SK-N-SH (cell line): Measurements from ENCODE around the gene HNRNPM. TPM values are rescaled to one million over a fixed set of nuclear protein-coding genes. Genes with fewer than 3 reads are reported as not detected.
A peak's percentile ranks its signal among the peaks of the same experiment; 100 is the strongest.

Experiments used
- CHD2 ChIP-seq: fragments of 150-350 bp; IDR thresholded peaks from 2 replicates; pipeline ENCODE4 v1.6.1; 2018; ENCODE audit warnings: low read length; ENCODE audit not compliant: partially characterized antibody
- FOSL2 ChIP-seq: IDR thresholded peaks from 2 replicates; pipeline ENCODE4 v1.4.0; 2012; ENCODE audit warnings: low read depth, mild to moderate bottlenecking, moderate library complexity, borderline replicate concordance
- MEF2A ChIP-seq: IDR thresholded peaks from 2 replicates; pipeline ENCODE4 v1.4.0; 2012; ENCODE audit warnings: low read depth, borderline replicate concordance
- RCOR1 ChIP-seq: fragments of 150-350 bp; IDR thresholded peaks from 2 replicates; pipeline ENCODE4 v1.6.1; 2017; ENCODE audit warnings: antibody characterized with exemption, low read length
- TCF12 ChIP-seq: IDR thresholded peaks from 2 replicates; pipeline ENCODE4 v1.4.0; 2012
- TEAD4 ChIP-seq: IDR thresholded peaks from 2 replicates; pipeline ENCODE4 v1.4.0; 2012; ENCODE audit warnings: mild to moderate bottlenecking, borderline replicate concordance; ENCODE audit not compliant: insufficient read depth
- YY1 ChIP-seq: IDR thresholded peaks from 2 replicates; pipeline ENCODE4 v1.4.0; 2012; ENCODE audit warnings: low read depth, mild to moderate bottlenecking
- polyA plus RNA-seq, 3 experiments: library from polyadenylated mRNA; depleted of rRNA; stranded (reverse); fragments of >200 nt; gene quantifications; 2 replicates each; pipeline ENCODE4 v1.2.3, GENCODE V29; 2012
- TF ChIP-seq, protein P1 (sequence below): fragments of 150-350 bp; IDR thresholded peaks from 2 replicates; pipeline ENCODE4 v1.6.1; 2017; ENCODE audit warnings: antibody characterized with exemption, low read length, low read depth, borderline replicate concordance
- TF ChIP-seq, protein P2 (sequence below): fragments of 200-600 bp; sonication (generic); IDR thresholded peaks from 2 replicates; pipeline ENCODE4 v1.6.1; 2017; ENCODE audit warnings: antibody characterized with exemption, mild to moderate bottlenecking, moderate library complexity
- TF ChIP-seq, protein P3 (sequence below): IDR thresholded peaks from 2 replicates; pipeline ENCODE4 v1.4.0; 2012; ENCODE audit warnings: low read depth, borderline replicate concordance
- TF ChIP-seq, protein P4 (sequence below): fragments of 150-350 bp; IDR thresholded peaks from 2 replicates; pipeline ENCODE4 v1.6.1; 2016; ENCODE audit warnings: mild to moderate bottlenecking, low read depth, low read length
- TF ChIP-seq, protein P5 (sequence below): IDR thresholded peaks from 2 replicates; pipeline ENCODE4 v1.4.0; 2012; ENCODE audit warnings: low read depth, borderline replicate concordance
- TF ChIP-seq, protein P6 (sequence below): IDR thresholded peaks from 2 replicates; pipeline ENCODE4; 2012
- TF ChIP-seq, protein P7 (sequence below): IDR thresholded peaks from 2 replicates; pipeline ENCODE4 v1.4.0; 2012; ENCODE audit warnings: low read depth

HNRNPM gene
- polyA plus RNA-seq, 1 of the 3 experiments (the other 2 are of a cell fraction): 205 TPM

DNA sequence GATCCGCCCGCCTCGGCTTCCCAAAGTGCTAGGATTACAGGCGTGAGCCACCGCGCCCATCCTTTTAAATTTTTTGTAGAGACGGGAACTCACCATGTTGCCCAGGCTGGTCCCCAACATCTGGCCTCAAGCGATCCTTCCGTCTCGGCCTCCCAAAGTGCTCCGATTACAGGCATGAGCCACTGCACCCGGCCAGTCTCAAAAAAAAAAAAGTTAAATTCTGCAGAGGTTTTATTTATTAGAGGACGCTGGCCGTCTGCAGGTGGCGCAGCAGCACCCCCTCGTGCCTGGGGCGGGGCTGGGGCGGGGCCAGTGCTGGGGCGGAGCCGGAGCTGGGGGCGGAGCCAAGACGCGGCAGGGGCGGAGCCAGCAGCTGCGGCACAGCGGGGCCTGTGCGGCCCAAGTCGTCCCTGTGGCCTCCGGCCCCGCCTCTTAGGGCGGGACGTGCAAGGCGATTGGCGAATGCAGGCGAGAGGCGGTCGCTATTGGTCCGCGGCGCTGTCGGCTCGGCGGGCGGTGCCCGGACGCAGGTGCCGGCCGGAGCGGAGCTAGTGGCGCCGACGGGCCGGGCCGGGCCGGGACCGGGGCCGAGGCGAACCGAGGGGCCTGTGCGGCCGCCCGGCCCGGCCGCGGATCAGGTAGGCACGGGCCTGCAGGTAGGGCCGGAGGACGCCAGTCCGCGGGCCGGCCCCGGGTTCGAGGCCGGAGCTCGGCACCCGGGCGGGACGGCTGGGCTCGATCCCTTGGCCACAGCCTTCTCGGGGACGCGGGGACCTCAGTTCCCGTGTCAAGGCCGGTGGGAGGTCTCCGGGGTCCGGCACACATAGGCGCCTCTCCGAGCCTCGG is 31.8 kb upstream of the HNRNPM start, which contains the start of gene MARCHF2 (continued):
- TF ChIP-seq, protein P1, sequence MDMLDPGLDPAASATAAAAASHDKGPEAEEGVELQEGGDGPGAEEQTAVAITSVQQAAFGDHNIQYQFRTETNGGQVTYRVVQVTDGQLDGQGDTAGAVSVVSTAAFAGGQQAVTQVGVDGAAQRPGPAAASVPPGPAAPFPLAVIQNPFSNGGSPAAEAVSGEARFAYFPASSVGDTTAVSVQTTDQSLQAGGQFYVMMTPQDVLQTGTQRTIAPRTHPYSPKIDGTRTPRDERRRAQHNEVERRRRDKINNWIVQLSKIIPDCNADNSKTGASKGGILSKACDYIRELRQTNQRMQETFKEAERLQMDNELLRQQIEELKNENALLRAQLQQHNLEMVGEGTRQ: no peak
- TF ChIP-seq, protein P2, sequence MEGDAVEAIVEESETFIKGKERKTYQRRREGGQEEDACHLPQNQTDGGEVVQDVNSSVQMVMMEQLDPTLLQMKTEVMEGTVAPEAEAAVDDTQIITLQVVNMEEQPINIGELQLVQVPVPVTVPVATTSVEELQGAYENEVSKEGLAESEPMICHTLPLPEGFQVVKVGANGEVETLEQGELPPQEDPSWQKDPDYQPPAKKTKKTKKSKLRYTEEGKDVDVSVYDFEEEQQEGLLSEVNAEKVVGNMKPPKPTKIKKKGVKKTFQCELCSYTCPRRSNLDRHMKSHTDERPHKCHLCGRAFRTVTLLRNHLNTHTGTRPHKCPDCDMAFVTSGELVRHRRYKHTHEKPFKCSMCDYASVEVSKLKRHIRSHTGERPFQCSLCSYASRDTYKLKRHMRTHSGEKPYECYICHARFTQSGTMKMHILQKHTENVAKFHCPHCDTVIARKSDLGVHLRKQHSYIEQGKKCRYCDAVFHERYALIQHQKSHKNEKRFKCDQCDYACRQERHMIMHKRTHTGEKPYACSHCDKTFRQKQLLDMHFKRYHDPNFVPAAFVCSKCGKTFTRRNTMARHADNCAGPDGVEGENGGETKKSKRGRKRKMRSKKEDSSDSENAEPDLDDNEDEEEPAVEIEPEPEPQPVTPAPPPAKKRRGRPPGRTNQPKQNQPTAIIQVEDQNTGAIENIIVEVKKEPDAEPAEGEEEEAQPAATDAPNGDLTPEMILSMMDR: peak; percentile 66
- TF ChIP-seq, protein P3, sequence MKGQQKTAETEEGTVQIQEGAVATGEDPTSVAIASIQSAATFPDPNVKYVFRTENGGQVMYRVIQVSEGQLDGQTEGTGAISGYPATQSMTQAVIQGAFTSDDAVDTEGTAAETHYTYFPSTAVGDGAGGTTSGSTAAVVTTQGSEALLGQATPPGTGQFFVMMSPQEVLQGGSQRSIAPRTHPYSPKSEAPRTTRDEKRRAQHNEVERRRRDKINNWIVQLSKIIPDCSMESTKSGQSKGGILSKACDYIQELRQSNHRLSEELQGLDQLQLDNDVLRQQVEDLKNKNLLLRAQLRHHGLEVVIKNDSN: no peak
- TF ChIP-seq, protein P4, sequence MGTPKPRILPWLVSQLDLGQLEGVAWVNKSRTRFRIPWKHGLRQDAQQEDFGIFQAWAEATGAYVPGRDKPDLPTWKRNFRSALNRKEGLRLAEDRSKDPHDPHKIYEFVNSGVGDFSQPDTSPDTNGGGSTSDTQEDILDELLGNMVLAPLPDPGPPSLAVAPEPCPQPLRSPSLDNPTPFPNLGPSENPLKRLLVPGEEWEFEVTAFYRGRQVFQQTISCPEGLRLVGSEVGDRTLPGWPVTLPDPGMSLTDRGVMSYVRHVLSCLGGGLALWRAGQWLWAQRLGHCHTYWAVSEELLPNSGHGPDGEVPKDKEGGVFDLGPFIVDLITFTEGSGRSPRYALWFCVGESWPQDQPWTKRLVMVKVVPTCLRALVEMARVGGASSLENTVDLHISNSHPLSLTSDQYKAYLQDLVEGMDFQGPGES: no peak; the same call in 1 of the 2 replicates
- 0 out of 2 replicates have a peak, but pooled peaks have one; percentile 9 for TF ChIP-seq TCF12
- TF ChIP-seq, protein P5, sequence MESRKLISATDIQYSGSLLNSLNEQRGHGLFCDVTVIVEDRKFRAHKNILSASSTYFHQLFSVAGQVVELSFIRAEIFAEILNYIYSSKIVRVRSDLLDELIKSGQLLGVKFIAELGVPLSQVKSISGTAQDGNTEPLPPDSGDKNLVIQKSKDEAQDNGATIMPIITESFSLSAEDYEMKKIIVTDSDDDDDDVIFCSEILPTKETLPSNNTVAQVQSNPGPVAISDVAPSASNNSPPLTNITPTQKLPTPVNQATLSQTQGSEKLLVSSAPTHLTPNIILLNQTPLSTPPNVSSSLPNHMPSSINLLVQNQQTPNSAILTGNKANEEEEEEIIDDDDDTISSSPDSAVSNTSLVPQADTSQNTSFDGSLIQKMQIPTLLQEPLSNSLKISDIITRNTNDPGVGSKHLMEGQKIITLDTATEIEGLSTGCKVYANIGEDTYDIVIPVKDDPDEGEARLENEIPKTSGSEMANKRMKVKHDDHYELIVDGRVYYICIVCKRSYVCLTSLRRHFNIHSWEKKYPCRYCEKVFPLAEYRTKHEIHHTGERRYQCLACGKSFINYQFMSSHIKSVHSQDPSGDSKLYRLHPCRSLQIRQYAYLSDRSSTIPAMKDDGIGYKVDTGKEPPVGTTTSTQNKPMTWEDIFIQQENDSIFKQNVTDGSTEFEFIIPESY: no peak
- no peak for TF ChIP-seq FOSL2
- no peak; the same call in 1 of the 2 replicates for TF ChIP-seq RCOR1
- TF ChIP-seq TEAD4: no peak
- TF ChIP-seq, protein P6, sequence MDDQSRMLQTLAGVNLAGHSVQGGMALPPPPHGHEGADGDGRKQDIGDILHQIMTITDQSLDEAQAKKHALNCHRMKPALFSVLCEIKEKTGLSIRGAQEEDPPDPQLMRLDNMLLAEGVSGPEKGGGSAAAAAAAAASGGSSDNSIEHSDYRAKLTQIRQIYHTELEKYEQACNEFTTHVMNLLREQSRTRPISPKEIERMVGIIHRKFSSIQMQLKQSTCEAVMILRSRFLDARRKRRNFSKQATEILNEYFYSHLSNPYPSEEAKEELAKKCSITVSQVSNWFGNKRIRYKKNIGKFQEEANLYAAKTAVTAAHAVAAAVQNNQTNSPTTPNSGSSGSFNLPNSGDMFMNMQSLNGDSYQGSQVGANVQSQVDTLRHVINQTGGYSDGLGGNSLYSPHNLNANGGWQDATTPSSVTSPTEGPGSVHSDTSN: peak; percentile 98
- TF ChIP-seq MEF2A: no peak
- no peak for TF ChIP-seq YY1
- peak; percentile 85 for TF ChIP-seq CHD2
- TF ChIP-seq, protein P7, sequence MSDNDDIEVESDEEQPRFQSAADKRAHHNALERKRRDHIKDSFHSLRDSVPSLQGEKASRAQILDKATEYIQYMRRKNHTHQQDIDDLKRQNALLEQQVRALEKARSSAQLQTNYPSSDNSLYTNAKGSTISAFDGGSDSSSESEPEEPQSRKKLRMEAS: peak; percentile 43; the same call in 1 of the 2 replicates
